Measurements from ENCODE around the gene HOXB13. TPM values are rescaled to one million over a fixed set of nuclear protein-coding genes. Genes with fewer than 3 reads are reported as not detected.

Gene HOXB13
- total RNA-seq (under 1 TPM in 1 of 2 donors, not detected in 1; 0.24 TPM), polyA plus RNA-seq (ENCODE audit: insufficient read depth, low read depth, low replicate concordance) (not detected)
- long read RNA-seq, donor 1: 0 reads
- long read RNA-seq, donor 2: 0 reads

DNA sequence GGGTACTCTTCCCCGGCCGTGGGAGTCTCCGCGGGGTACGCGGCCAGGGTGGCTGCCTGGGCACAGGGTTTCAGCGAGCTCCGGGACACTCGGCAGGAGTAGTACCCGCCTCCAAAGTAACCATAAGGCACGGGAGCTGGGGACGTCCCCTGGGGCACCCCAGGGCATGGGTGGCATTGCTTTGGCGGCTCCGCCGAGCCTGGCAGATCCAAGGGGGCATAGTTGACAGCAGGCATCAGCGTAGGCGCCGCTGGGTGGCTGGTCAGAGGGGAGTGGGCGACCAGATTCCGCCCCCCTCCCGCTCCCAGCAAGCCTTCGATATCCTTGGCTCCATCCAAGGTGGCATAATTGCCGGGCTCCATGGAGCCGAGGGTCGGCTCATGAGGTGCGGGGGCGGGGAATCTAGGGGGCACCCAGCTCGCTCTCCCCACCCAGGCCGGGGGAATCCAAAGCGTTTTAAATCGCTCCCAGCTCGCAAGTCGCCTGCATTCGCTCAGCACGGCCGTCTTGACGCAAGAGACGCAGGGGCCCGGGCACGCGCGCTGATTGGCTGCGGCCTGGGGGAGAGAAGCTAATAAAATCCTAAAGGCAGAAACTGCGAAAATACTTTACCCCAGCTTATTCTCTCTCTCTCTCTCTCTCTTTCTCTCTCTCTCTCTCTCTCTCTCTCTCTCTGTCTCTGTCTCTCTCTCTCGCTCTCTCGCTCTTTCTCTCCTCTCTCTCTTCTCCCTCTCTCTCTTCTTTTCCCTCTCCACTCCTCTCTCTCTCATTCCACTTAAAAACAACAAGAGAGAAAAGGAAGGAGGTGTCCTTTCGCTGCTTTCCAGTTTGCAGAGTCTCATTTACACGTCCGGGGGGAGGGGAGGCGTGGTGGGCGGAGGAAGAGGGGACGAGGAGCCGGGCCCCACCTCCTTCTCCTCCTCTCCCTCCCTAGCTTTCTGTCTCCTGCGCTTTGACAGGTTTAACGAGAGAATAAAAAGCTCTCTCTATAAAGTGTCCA lies at the start of gene HOXB13:
Gene HOXB13, minus strand, starts transcription at position 519 of the 1,000 bp plus-strand sequence. Its CDS starts 157 bp downstream, at position 362.
- Histone ChIP-seq H3K9me3 (no peaks in the 10 kb centered on the region), H3K4me3 (peak within 1 kb of the TSS in 1 of 2 donors; percentile 17), H3K27me3 (peaks cover 6% of the 10 kb centered on the region), H3K27ac (no peak within 1 kb of the TSS), H3K36me3 (ENCODE audit: low read depth, missing control alignments) (no peaks in the 10 kb centered on the region), H3K4me1 (peaks cover 20% of the 10 kb centered on the region)
- TF ChIP-seq CTCF (IDR thresholded peaks at IDR 0.05) (no peak), POLR2A (IDR thresholded peaks at IDR 0.05) (no peak)
- peak; percentile 43 for DNase-seq
- intact Hi-C loops (cut with DNase I; ENCODE audit: low total_unique reads): loop anchor here (5.0 to 10.0 kb wide), 2 partner anchors 66 to 154 kb away; no protein-coding TSS in a partner anchor
- WGBS, 2 donors: 1 to 3% methylated on average over 28 to 55 of the region's 55 CpGs

GRCh38 chr17:48776602-48777001 lies 48.1 kb upstream of the HOXB13 start:
- intact Hi-C loops (cut with DNase I; ENCODE audit: low total_unique reads): no loop called here
- TF ChIP-seq CTCF (IDR thresholded peaks at IDR 0.05) (no peak), POLR2A (IDR thresholded peaks at IDR 0.05) (no peak)
- Histone ChIP-seq H3K9me3 (no peaks in the 10 kb centered on the region), H3K27ac (no peak overlapping the region), H3K36me3 (ENCODE audit: low read depth, missing control alignments) (no peaks in the 10 kb centered on the region), H3K4me3 (no peak overlapping the region), H3K4me1 (no peaks in the 10 kb centered on the region), H3K27me3 (no peaks in the 10 kb centered on the region)
- no peak for DNase-seq

GRCh38 chr17:48773245-48773644 lies 44.7 kb upstream of the HOXB13 start:
- no peak overlapping the region for H3K27ac ChIP-seq
- WGBS, 2 donors: 82 to 99% methylated on average over 3 of the region's 3 CpGs
- H3K4me1 ChIP-seq: no peaks in the 10 kb centered on the region
- H3K4me3 ChIP-seq: no peak overlapping the region
- H3K9me3 ChIP-seq: no peaks in the 10 kb centered on the region
- no peak for DNase-seq
- no peaks in the 10 kb centered on the region for H3K27me3 ChIP-seq
- TF ChIP-seq POLR2A (IDR thresholded peaks at IDR 0.05): no peak
- TF ChIP-seq CTCF (IDR thresholded peaks at IDR 0.05): no peak
- H3K36me3 ChIP-seq (ENCODE audit: low read depth, missing control alignments): no peaks in the 10 kb centered on the region
- intact Hi-C loops (cut with DNase I; ENCODE audit: low total_unique reads): no loop called here

GRCh38 chr17:48770954-48771353 lies 42.4 kb upstream of the HOXB13 start:
- H3K9me3 ChIP-seq: no peaks in the 10 kb centered on the region
- H3K4me1 ChIP-seq: no peaks in the 10 kb centered on the region
- DNase-seq: no peak
- intact Hi-C loops (cut with DNase I; ENCODE audit: low total_unique reads): no loop called here
- TF ChIP-seq POLR2A (IDR thresholded peaks at IDR 0.05): no peak
- no peaks in the 10 kb centered on the region for H3K27me3 ChIP-seq
- H3K4me3 ChIP-seq: no peak overlapping the region
- no peaks in the 10 kb centered on the region for H3K36me3 ChIP-seq (ENCODE audit: low read depth, missing control alignments)
- WGBS, 2 donors: 64 to 66% methylated on average over 3 of the region's 3 CpGs
- no peak overlapping the region for H3K27ac ChIP-seq

- whole genome bisulfite sequencing, 2 donors: 87 to 90% methylated on average over 3 to 5 of the region's 5 CpGs
- Histone ChIP-seq H3K36me3 (ENCODE audit: low read depth, missing control alignments) (no peaks in the 10 kb centered on the region), H3K9me3 (no peaks in the 10 kb centered on the region), H3K4me1 (no peaks in the 10 kb centered on the region), H3K4me3 (no peak overlapping the region), H3K27ac (no peak overlapping the region), H3K27me3 (no peaks in the 10 kb centered on the region)
- intact Hi-C loops (cut with DNase I; ENCODE audit: low total_unique reads): no loop called here
- no peak for TF ChIP-seq CTCF (IDR thresholded peaks at IDR 0.05)
- TF ChIP-seq POLR2A (IDR thresholded peaks at IDR 0.05): no peak
- no peak for DNase-seq
Measured at GRCh38 chr17:48769009-48769675, 40.6 kb upstream of the HOXB13 start.
